Measurements from ENCODE around the gene DAD1.
A peak's percentile ranks its signal among the peaks of the same experiment; 100 is the strongest.

Gene DAD1

GRCh38 chr14:22533739-22534359 is 55.2 kb downstream of the DAD1 start:
- Histone ChIP-seq H3K36me3 (no peaks in the 10 kb centered on the region), H3K4me3 (no peak overlapping the region), H3K27ac (no peak overlapping the region), H3K4me1 (peaks cover 0 to 37% (median 24%) of the 10 kb centered on the region in 4 donors), H3K9me3 (no peaks in the 10 kb centered on the region), H3K27me3 (no peaks in the 10 kb centered on the region)
- DNase-seq, result no peak
- TF ChIP-seq CTCF (IDR thresholded peaks at IDR 0.05), result no peak
- intact Hi-C loops (cut with DNase I; ENCODE audit: low total_unique reads), result no loop called here

- no peaks in the 10 kb centered on the region for H3K27me3 ChIP-seq
- DNase-seq, result no peak
- H3K9me3 ChIP-seq, result no peaks in the 10 kb centered on the region
- no peak overlapping the region for H3K4me3 ChIP-seq
- H3K27ac ChIP-seq, result peak overlapping the region; percentile 44 to 50
- peaks cover 0 to 37% (median 21%) of the 10 kb centered on the region in 4 donors for H3K4me1 ChIP-seq
- intact Hi-C loops (cut with DNase I; ENCODE audit: low total_unique reads), result no loop called here
- no peak for TF ChIP-seq CTCF (IDR thresholded peaks at IDR 0.05)
- no peaks in the 10 kb centered on the region for H3K36me3 ChIP-seq
Measured at GRCh38 chr14:22533057-22533704, 55.8 kb downstream of the DAD1 start.

GRCh38 chr14:22532345-22533056 is 56.5 kb downstream of the DAD1 start:
- H3K27ac ChIP-seq, result peak overlapping the region; percentile 44 to 50

GRCh38 chr14:22531451-22532344 is 57.3 kb downstream of the DAD1 start:
- peak overlapping the region; percentile 44 to 50 for H3K27ac ChIP-seq
- H3K36me3 ChIP-seq, result no peaks in the 10 kb centered on the region
- peaks cover 0 to 25% (median 9%) of the 10 kb centered on the region in 4 donors for H3K4me1 ChIP-seq
- DNase-seq, result no peak
- intact Hi-C loops (cut with DNase I; ENCODE audit: low total_unique reads), result no loop called here
- H3K4me3 ChIP-seq, result no peak overlapping the region
- TF ChIP-seq CTCF (IDR thresholded peaks at IDR 0.05), result no peak
- H3K27me3 ChIP-seq, result no peaks in the 10 kb centered on the region
- no peaks in the 10 kb centered on the region for H3K9me3 ChIP-seq

More at GRCh38 chr14:22532345-22533056, 56.5 kb downstream of the DAD1 start:
- no peaks in the 10 kb centered on the region for H3K9me3 ChIP-seq
- intact Hi-C loops (cut with DNase I; ENCODE audit: low total_unique reads), result no loop called here
- H3K36me3 ChIP-seq, result no peaks in the 10 kb centered on the region
- no peak for TF ChIP-seq CTCF (IDR thresholded peaks at IDR 0.05)
- no peaks in the 10 kb centered on the region for H3K27me3 ChIP-seq
- H3K4me1 ChIP-seq, result peaks cover 0 to 33% (median 16%) of the 10 kb centered on the region in 4 donors
- DNase-seq, result no peak
- H3K4me3 ChIP-seq, result no peak overlapping the region

- no peak for TF ChIP-seq CTCF (IDR thresholded peaks at IDR 0.05)
- intact Hi-C loops (cut with DNase I; ENCODE audit: low total_unique reads), result no loop called here
Measured at GRCh38 chr14:22530127-22530526, 58.9 kb downstream of the DAD1 start.

More at GRCh38 chr14:22530127-22530526, 58.9 kb downstream of the DAD1 start:
- H3K9me3 ChIP-seq, result no peaks in the 10 kb centered on the region
- no peak for DNase-seq
- H3K27ac ChIP-seq, result no peak overlapping the region
- no peaks in the 10 kb centered on the region for H3K27me3 ChIP-seq
- H3K36me3 ChIP-seq, result no peaks in the 10 kb centered on the region
- peaks cover 0 to 19% (median 6%) of the 10 kb centered on the region in 4 donors for H3K4me1 ChIP-seq
- H3K4me3 ChIP-seq, result no peak overlapping the region
